Transverse colon (tissue), 4 donors: Measurements from ENCODE around the gene HJV. TPM values are rescaled to one million over a fixed set of nuclear protein-coding genes. Genes with fewer than 3 reads are reported as not detected.
A peak's percentile ranks its signal among the peaks of the same experiment; 100 is the strongest.
"Not testable (repeated sequence)": the region's sequence is repeated elsewhere in the genome, so short reads cannot be mapped to it uniquely, and the experiment has no call there.

Experiments used
- DNase-seq: peaks from one replicate; pipeline ENCODE4 v3.0.0-alpha.2; 2019
- H3K27ac ChIP-seq, 4 donors: fragments of 200-600 bp; sonication (generic); 2 replicates each; pipeline ENCODE4 v1.5.1; 2016 to 2018; ENCODE audit warnings: inconsistent platforms in 4 of 4
- H3K27me3 ChIP-seq: fragments of 200-600 bp; sonication (generic); 2 replicates; pipeline ENCODE4 v1.5.1; 2017; ENCODE audit warnings: inconsistent platforms
- H3K36me3 ChIP-seq, 4 donors: fragments of 200-600 bp; sonication (generic); 2 replicates each; pipeline ENCODE4 v1.5.1; 2017 to 2019; ENCODE audit warnings: inconsistent platforms in 4 of 4
- H3K4me1 ChIP-seq, 4 donors: fragments of 200-600 bp; sonication (generic); 2 replicates each; pipeline ENCODE4 v1.5.1; 2017 to 2020; ENCODE audit warnings: inconsistent platforms in 4 of 4
- H3K4me3 ChIP-seq, 4 donors: fragments of 200-600 bp; sonication (generic); 1 replicate in 1 of 4; 2 replicates in 3 of 4; pipeline versions ENCODE4 v1.5.1 to v1.6.1; 2017 to 2019; ENCODE audit warnings: inconsistent platforms in 4 of 4
- H3K9me3 ChIP-seq, 2 donors: fragments of 200-600 bp; sonication (generic); 2 replicates each; pipeline ENCODE4 v1.5.1; 2017 to 2019; ENCODE audit warnings: inconsistent platforms in 2 of 2
- EP300 ChIP-seq: sonication (generic); formaldehyde crosslinking; IDR thresholded peaks from one replicate; pipeline ENCODE4 v1.6.1; 2017; ENCODE audit warnings: antibody characterized with exemption, low read depth
- POLR2A ChIP-seq: fragments of 450-650 bp; IDR thresholded peaks from one replicate; pipeline ENCODE4 v1.6.1; 2016; ENCODE audit warnings: antibody characterized with exemption, mild to moderate bottlenecking, moderate library complexity
- POLR2AphosphoS5 ChIP-seq, 3 donors: sonication (generic); formaldehyde crosslinking; IDR thresholded peaks; one replicate each; pipeline ENCODE4 v1.6.1; 2016; ENCODE audit warnings: antibody characterized with exemption in 3 of 3
- WGBS, 2 donors: methylation state at CpG; one replicate each; pipeline ENCODE4 v1.1.5; 2018; ENCODE audit warnings: low coverage in 1 of 2; 5-methylcytosine and 5-hydroxymethylcytosine counted together
- in situ Hi-C, 4 donors: fragments of 200-750 bp; cut with MboI; loops; one replicate each; pipeline versions ENCODE4 v1.15.0 to v1.15.1; 2017; ENCODE audit warnings: low sequenced_read_pairs in 3 of 4, low pct_ligation_motif_present in 1 of 4, low pct_unique_long_range_greater_than_20kb in 1 of 4
- intact Hi-C: fragments of 100-400 bp; cut with DNase I; formaldehyde crosslinking; loops from one replicate; pipeline ENCODE4 v1.15.1; 2023; ENCODE audit warnings: low total_unique reads
- total RNA-seq, 4 donors: library from RNA; depleted of rRNA; stranded (reverse); fragments of >200 nt; gene quantifications; one replicate each; pipeline ENCODE4 v1.1.0, GENCODE V29; 2016
- TF ChIP-seq, protein P1 (sequence below), 5 experiments: fragments of 200-600 bp in 3 of 5; fragments of 450-650 bp in 2 of 5; sonication (generic) in 3 of 5; IDR thresholded peaks; 1 replicate in 2 of 5; 2 replicates in 3 of 5; pipeline ENCODE4 v1.5.1; 2016 to 2017; ENCODE audit warnings: antibody characterized with exemption in 5 of 5, inconsistent platforms in 3 of 5, mild to moderate bottlenecking in 2 of 5, moderate library complexity in 1 of 5

The HJV gene, protein sequence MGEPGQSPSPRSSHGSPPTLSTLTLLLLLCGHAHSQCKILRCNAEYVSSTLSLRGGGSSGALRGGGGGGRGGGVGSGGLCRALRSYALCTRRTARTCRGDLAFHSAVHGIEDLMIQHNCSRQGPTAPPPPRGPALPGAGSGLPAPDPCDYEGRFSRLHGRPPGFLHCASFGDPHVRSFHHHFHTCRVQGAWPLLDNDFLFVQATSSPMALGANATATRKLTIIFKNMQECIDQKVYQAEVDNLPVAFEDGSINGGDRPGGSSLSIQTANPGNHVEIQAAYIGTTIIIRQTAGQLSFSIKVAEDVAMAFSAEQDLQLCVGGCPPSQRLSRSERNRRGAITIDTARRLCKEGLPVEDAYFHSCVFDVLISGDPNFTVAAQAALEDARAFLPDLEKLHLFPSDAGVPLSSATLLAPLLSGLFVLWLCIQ
- total RNA-seq = under 1 TPM in 1 of 4 donors, not detected in 3; 0.27 TPM

DNA sequence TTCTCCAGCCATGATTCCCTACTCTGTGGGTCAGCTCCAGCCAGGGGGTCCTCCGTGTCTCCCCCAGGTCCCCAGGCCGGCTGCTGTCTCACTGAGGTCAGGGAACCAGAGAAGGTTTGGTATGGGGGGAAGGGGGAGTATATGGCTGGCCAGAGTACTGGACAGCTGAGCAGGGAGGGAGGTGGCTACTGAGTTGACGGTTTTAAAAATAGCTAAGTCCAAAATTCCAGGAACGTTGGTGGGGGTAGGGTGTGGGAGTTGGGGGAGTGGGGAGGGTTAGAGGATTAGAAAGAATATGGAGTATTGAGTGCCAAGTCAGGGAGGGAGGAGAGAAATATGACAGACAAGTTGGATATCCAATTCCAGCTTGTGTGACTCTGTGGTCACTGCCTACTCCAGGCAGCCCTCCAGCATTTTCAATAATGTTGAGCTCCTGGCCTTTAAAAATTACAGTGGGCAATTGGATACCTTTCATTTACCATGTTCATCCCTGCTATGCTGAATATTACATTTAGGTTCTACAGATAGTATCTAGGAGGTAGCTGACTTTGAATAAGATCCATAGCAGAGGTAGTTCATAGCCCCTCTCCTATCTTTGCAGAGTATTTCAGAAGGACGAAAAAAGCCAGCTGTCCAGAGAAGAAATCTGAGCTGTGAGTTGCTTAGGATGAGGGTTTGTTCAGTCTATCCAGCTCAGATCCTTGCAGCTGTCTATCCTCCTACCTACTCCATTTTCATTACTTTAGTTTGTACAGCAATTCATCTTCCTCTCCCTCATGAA, at the start of gene HJV:
Gene HJV (minus strand): TSS at position 114 of the 781 bp plus-strand sequence. CDS start 1,504 bp downstream, outside the sequence.
- Histone ChIP-seq H3K9me3 (no peaks in the 10 kb centered on the region), H3K27me3 (peaks cover 48% of the 10 kb centered on the region), H3K4me3 (no peak within 1 kb of the TSS), H3K27ac (no peak within 1 kb of the TSS), H3K36me3 (no peaks in the 10 kb centered on the region), H3K4me1 (peaks cover 0 to 10% (median 7%) of the 10 kb centered on the region in 4 donors)
- no peak for DNase-seq
- in situ Hi-C loops = loop anchor here in 1 of 4 donors (10.0 to 25.0 kb wide), 2 partner anchors 47 to 135 kb away; partner anchors contain the start of gene ANKRD35
- intact Hi-C loops = no loop called here
- no peak for TF ChIP-seq POLR2A
- 46 to 67% methylated on average over 3 to 5 of the region's 5 CpGs for WGBS, 2 donors

DNA sequence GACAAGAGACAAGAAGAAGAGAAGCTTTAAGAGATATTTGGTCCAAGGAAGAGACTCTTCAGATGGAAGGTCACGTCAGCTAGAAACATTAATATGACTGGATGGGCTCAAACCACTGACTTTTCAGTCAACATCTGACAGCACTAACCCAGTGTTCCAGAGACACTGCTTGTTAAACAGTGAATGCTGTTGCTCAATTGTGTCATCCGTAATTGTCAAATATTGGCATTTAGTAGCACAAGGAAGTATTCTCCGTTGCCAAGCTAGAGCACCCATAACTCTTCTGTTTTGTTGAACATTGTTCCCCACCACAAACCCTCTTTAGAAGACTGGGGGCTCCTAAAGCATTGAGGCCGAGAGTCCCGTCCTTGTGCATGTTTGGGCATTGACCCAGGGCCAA, 37.6 kb upstream of the HJV start:
- intact Hi-C loops, H3K9me3 ChIP-seq, H3K4me1 ChIP-seq, in situ Hi-C loops, H3K27me3 ChIP-seq, H3K36me3 ChIP-seq, H3K27ac ChIP-seq, DNase-seq, H3K4me3 ChIP-seq: not testable (repeated sequence)
- WGBS, 2 donors = 93% methylated on average over 3 of the region's 5 CpGs; no CpG with 5 or more reads in 1 of the 2 donors

DNA sequence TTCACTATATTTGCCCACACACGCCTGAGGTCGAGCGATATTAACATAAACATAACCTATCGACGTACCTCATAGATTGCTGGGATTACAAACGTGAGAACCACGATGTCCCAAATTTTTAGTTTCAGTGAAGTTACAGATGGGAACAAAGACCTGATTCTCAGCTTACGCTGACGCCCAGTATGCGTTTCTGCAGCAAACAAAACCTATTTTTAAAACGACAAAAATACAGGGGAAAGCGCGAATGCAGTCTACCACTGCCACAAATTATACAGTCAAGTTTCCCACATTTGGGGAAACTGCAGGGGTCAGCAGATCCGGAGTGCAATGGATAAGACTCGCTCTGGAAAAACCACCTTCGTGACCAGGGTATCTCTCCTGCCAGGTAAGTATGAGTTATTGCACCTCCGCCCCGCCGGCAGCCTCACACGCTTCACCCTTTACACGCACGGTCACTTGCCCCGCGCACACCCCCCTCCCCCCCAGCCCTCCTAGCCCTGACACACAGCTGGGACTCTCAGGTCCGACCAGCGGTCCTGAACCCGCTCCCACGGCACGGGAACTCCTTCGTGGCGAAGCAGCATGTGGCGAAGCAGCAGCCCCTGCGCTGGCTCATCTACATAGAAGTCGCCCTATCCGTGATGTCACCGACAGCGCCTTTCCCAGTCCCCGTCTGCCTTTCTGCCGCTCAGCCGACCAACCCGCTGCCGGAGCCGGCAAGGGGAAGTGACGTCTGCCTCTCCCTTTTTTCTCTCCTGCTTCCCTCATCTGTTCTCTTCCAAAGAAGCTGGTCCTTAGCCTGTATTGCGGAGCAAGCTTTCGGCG, 30.5 kb upstream of the HJV start:
- DNase-seq = peak; percentile 89
- in situ Hi-C loops, H3K27me3 ChIP-seq, H3K9me3 ChIP-seq, H3K36me3 ChIP-seq, intact Hi-C loops: not testable (repeated sequence)
- peak overlapping the region in 3 of 4 donors; percentile 21 to 45 (median 28) for H3K4me3 ChIP-seq
- H3K27ac ChIP-seq = peak overlapping the region; percentile 73 to 86 (median 84)
- peaks cover 0 to 16% (median 2%) of the 10 kb centered on the region in 4 donors for H3K4me1 ChIP-seq
- TF ChIP-seq POLR2A = peak; percentile 88
- peak; percentile 7 to 95 (median 91) for TF ChIP-seq POLR2AphosphoS5 (IDR thresholded peaks at IDR 0.05)
- 1 to 3% methylated on average over 17 to 47 of the region's 47 CpGs for whole genome bisulfite sequencing, 2 donors

DNA sequence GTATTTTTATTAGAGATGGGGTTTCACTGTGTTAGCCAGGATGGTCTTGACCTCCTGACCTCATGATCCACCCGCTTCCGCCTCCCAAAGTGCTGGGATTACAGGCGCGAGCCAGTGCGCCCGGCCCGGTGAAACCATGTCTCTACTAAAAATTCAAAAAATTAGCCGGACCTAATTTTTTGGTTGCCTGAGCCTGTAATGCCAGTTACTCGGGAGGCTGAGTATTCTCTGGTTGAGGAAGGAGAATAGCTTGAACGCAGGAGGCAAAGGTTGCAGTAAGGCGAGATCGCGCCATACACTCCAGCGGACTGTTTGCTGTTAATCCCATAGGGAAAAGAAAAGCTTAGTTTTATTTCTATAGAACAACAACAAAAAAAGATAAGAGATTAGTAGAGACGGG, 29.9 kb upstream of the HJV start:
- 44 to 65% methylated on average over 7 to 15 of the region's 15 CpGs for WGBS, 2 donors
- no peak for DNase-seq

DNA sequence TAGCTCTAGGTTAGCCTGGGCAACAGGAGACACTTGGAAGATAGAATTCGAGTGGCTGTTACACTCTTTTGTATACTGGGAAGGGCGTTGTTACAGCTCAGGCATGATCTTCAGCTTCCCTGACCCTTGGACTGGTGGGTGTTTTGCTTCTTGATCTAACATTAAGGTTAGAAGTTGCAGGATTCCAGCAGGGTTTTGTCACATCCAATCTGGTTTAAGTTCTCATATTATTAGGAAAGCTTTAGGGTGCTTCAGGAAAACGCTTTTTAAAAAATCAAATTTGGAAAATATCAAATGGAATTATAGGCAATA, 29.1 kb upstream of the HJV start:
- DNase-seq, intact Hi-C loops, in situ Hi-C loops, H3K36me3 ChIP-seq, H3K4me3 ChIP-seq, H3K9me3 ChIP-seq, H3K27me3 ChIP-seq: not testable (repeated sequence)
- WGBS, 2 donors = 0 to 55% methylated on average over 1 to 3 of the region's 3 CpGs
- peak overlapping the region; percentile 20 to 85 (median 51) for H3K27ac ChIP-seq
- H3K4me1 ChIP-seq = peaks cover 0 to 16% (median 2%) of the 10 kb centered on the region in 4 donors

More for the DNA sequence above, 29.9 kb upstream of the HJV start:
- H3K27me3 ChIP-seq = no peaks in the 10 kb centered on the region
- H3K4me3 ChIP-seq = peak overlapping the region in 3 of 4 donors; percentile 21 to 45 (median 28)
- H3K9me3 ChIP-seq = no peaks in the 10 kb centered on the region
- peak overlapping the region; percentile 73 to 86 (median 84) for H3K27ac ChIP-seq
- in situ Hi-C loops (no loop called here), intact Hi-C loops (no loop called here)
- TF ChIP-seq POLR2A (no peak), EP300 (no peak), POLR2AphosphoS5 (IDR thresholded peaks at IDR 0.05) (no peak)
- TF ChIP-seq, protein P1, sequence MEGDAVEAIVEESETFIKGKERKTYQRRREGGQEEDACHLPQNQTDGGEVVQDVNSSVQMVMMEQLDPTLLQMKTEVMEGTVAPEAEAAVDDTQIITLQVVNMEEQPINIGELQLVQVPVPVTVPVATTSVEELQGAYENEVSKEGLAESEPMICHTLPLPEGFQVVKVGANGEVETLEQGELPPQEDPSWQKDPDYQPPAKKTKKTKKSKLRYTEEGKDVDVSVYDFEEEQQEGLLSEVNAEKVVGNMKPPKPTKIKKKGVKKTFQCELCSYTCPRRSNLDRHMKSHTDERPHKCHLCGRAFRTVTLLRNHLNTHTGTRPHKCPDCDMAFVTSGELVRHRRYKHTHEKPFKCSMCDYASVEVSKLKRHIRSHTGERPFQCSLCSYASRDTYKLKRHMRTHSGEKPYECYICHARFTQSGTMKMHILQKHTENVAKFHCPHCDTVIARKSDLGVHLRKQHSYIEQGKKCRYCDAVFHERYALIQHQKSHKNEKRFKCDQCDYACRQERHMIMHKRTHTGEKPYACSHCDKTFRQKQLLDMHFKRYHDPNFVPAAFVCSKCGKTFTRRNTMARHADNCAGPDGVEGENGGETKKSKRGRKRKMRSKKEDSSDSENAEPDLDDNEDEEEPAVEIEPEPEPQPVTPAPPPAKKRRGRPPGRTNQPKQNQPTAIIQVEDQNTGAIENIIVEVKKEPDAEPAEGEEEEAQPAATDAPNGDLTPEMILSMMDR (IDR thresholded peaks at IDR 0.05) = no peak
- H3K4me1 ChIP-seq = peaks cover 0 to 16% (median 2%) of the 10 kb centered on the region in 4 donors
- no peaks in the 10 kb centered on the region for H3K36me3 ChIP-seq

DNA sequence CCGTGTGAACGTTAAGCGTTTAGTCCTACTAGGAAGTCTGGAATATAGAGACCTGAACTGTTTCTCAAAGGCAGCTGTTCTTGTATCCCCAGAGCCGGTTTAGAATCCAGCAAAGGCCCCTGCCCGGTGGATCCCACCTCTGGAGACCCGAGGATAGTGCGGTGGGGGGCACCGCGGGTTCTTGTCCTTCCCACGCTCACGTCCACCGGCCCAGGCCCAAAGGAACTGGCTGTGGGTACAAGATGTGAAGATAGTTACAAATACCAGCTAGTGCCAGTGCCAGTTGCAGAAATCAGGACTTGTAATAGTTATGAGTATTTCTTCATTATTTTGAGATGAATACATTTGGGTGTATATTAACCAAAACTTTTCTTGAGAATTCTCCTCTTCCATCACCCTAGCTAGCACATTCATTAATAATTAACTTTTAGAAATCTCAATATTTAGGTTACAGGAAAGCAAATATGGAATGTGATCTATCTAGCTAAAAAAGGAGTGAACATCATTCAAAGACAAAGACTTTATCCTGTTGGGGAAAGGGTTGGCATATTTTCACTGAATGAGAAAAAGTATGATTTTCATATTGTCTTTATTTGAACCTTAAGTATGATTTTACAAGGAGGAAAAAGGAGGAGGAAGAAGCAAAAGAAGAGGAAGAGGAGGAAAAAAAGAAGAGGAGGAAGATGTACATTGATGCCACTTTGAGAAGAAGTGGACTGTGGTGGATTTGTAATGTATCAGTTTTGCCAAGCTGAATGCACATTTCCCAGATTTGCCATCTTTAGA, 28.5 kb upstream of the HJV start:
- H3K9me3 ChIP-seq, H3K27me3 ChIP-seq, DNase-seq, H3K4me3 ChIP-seq, in situ Hi-C loops, intact Hi-C loops, H3K36me3 ChIP-seq: not testable (repeated sequence)
- Histone ChIP-seq H3K27ac (peak overlapping the region in 3 of 4 donors; percentile 20 to 85 (median 29)), H3K4me1 (peaks cover 0 to 16% (median 2%) of the 10 kb centered on the region in 4 donors)
- WGBS, 2 donors = 94% methylated on average over 12 of the region's 12 CpGs; no CpG with 5 or more reads in 1 of the 2 donors
